NCI-H446 treated with DMSO at 0.1 percent for 48 hours (cell line): Measurements from ENCODE around the gene SV2C.
"Not testable (repeated sequence)": the region's sequence is repeated elsewhere in the genome, so short reads cannot be mapped to it uniquely, and the experiment has no call there.

Experiments
- DNase-seq: peaks from one replicate; lab custom pipeline; 2025; lab: John Stamatoyannopoulos, UW

The SV2C gene, protein sequence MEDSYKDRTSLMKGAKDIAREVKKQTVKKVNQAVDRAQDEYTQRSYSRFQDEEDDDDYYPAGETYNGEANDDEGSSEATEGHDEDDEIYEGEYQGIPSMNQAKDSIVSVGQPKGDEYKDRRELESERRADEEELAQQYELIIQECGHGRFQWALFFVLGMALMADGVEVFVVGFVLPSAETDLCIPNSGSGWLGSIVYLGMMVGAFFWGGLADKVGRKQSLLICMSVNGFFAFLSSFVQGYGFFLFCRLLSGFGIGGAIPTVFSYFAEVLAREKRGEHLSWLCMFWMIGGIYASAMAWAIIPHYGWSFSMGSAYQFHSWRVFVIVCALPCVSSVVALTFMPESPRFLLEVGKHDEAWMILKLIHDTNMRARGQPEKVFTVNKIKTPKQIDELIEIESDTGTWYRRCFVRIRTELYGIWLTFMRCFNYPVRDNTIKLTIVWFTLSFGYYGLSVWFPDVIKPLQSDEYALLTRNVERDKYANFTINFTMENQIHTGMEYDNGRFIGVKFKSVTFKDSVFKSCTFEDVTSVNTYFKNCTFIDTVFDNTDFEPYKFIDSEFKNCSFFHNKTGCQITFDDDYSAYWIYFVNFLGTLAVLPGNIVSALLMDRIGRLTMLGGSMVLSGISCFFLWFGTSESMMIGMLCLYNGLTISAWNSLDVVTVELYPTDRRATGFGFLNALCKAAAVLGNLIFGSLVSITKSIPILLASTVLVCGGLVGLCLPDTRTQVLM

GRCh38 chr5:76082772-76083554 lies at the start of gene SV2C:
TSS of gene SV2C (plus strand) at chr5:76083383. CDS start at chr5:76131751, 48,368 bp downstream.
- no peak for DNase-seq

DNA sequence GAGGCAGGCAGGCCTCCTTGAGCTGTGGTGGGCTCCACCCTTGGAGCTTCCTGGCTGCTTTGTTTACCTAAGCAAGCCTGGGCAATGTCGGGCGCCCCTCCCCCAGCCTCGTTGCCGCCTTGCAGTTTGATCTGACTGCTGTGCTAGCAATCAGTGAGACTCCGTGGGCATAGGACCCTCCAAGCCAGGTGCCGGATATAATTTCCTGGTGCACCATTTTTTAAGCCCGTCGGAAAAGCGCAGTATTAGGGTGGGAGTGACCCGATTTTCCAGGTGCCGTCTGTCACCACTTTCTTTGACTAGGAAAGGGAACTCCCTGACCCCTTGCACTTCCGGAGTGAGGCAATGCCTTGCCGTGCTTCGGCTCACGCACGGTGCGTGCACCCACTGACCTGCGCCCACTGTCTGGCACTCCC lies 45.4 kb upstream of the SV2C start:
- DNase-seq: not testable (repeated sequence)

DNA sequence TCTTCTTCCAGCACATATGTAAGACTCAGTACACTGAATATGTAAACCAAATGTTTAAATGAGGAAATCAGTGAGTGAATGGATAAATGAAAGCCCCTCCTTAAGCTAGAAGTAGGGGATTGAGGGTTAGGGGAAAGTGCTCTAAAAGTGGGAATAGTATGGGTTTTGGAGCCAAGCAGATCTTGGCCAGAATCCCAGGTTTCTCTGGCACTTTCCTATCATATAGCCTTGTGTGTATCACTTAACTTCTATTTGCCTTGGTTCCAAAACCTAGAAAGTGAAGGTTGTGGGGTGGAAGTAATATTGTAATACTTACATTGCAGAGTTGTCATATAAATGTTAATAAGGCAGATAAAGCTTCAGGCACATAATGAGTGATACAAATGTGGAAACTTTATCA lies 45.0 kb upstream of the SV2C start:
- DNase-seq: peak; percentile 7

GRCh38 chr5:76040806-76041205 lies 42.4 kb upstream of the SV2C start:
- DNase-seq: no peak

- DNase-seq: no peak
Measured at GRCh38 chr5:76041863-76042262, 41.3 kb upstream of the SV2C start.

- no peak for DNase-seq
Measured at GRCh38 chr5:76046741-76047140, 36.4 kb upstream of the SV2C start.

DNA sequence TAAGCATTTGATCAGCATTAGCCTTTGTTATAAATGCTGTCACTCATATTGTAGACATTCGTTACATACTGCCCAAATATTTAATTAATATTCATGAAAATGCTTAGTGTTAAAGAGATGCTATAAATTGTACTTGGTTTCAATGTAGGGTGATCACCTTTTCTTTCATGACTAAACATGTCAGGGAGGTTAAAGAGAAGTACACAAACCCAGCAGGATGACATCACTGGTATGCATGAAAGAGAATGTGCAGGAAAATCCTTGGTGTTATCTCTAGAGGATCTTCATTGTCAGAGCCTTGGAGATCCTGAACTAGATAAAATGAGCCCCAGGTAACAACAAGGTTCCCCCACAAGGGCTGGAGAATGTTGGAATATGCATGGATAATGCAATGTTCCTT lies 33.0 kb upstream of the SV2C start:
- no peak for DNase-seq

GRCh38 chr5:76062502-76063041 lies 20.6 kb upstream of the SV2C start:
- no peak for DNase-seq

- DNase-seq: no peak
Measured at GRCh38 chr5:76065258-76065657, 17.9 kb upstream of the SV2C start.

GRCh38 chr5:76069061-76069735 lies 14.0 kb upstream of the SV2C start:
- DNase-seq: peak; percentile 4

DNA sequence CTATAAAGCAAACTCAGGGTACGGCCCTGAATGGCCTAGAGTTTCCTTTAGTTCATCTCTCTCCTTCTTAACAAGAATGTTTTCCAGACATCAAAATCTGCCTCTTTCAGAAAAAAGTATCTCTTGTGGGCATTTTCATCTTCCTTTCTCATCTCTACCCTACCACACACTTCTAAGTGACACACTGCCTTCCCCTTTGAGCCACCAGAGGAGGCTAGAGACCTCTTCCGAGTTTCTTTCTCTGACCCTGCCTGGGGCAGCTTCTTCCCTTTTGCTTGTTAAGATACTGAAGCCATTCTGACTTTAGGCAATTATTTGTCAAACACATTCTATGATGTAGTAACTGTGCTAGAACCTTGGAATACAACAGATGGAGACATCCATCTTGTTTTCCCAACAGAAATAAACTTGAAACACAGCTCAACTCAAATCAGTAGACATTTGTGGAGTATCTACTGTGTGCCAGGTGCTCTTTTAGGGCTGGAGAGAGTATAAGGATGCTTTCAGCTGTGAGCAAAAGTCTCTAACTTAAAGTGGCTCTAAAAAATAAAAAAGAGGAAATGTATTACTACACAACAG lies 8.6 kb upstream of the SV2C start:
- DNase-seq: no peak

- no peak for DNase-seq
Measured at GRCh38 chr5:76081811-76082771, 1.1 kb upstream of the SV2C start.

GRCh38 chr5:76083555-76084495 lies 642 bp downstream of the SV2C start:
- DNase-seq: no peak

DNA sequence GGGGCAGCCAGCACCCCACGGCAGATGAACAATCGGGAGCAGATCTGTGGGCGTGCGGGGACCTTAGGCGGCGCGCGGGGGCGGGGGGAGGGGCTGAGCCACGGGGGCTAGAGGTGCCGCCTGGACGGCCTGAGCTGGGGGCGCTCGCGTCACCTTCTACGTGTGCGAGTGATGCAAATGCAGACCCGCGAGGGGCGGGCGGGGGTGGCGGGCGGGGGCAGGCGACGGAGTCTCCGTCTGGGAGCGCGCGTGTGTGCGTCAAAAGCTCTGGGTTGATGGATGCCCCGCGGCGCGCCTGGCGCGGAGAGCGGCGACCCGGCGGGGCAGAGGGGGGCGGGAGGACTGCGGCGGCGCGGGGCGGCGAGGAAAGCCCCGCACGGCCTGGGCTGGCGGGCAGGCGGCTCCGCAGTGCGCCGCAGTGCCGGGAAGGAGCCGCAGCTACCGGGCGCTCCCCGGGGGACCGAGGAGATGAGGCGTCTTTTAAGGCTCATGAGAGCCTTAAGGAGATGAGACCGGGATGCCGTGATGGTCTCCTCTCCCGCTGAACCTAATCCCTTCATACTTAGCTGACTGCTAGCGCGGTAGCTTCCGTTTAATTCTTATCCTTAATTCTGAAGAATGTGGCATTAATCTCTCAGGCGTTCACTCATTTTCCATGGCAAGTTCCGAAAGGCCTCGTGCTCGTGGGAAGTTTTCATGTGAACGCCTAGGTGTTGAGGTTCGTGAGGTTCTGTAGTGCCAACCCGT lies 1.5 kb downstream of the SV2C start:
- no peak for DNase-seq

DNA sequence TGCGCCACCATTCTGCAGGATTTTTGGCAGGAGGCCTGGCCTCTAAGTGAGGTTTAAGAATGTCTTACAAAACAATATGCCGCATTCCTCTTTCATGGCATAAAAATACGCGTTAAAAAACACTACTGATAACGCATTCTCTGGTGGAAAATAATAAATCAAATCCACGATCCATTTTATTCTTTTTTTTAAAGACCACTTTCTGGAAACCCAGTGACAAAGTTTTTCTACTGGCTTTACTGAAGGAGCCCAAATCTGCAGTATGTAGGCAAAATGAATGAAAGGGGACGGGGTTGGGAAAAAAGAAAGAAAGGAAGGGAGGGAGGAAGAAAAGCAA lies 2.0 kb downstream of the SV2C start:
- DNase-seq: no peak

- DNase-seq: no peak
Measured at GRCh38 chr5:76086095-76086494, 2.9 kb downstream of the SV2C start.

GRCh38 chr5:76089156-76089555 lies 6.0 kb downstream of the SV2C start:
- not testable (repeated sequence) for DNase-seq

GRCh38 chr5:76091351-76091750 lies 8.2 kb downstream of the SV2C start:
- no peak for DNase-seq
